OCI-LY3 (cell line): ENCODE data around the gene DCTD.

Source experiments
- H2AFZ ChIP-seq: fragments of 200-600, 300-600 bp; shearing (Covaris generic); 2 replicates; pipeline ENCODE4 v1.6.0; 2014; ENCODE audit warnings: antibody characterized with exemption, low read depth, low read length
- H3K27ac ChIP-seq: fragments of 200-600, 300-600 bp; sonication (generic); 2 replicates; pipeline ENCODE4 v1.5.1; 2014; ENCODE audit warnings: mild to moderate bottlenecking, low read length, moderate library complexity, mixed read lengths
- H3K27me3 ChIP-seq: fragments of 200-600, 300-600 bp; sonication (generic); 2 replicates; pipeline ENCODE4 v1.6.1; 2014; ENCODE audit warnings: low read depth, low read length, mixed read lengths
- H3K36me3 ChIP-seq: fragments of 200-600, 300-600 bp; sonication (generic); replicated peaks from 2 replicates; pipeline ENCODE3; 2014; ENCODE audit warnings: low read depth, low read length, mixed read lengths
- H3K4me1 ChIP-seq: fragments of 300-600, 200-600 bp; sonication (generic); 2 replicates; pipeline ENCODE4 v1.6.1; 2014; ENCODE audit warnings: low read length, mixed read lengths
- H3K4me2 ChIP-seq: fragments of 200-600, 300-600 bp; sonication (generic); 2 replicates; pipeline ENCODE4 v1.6.1; 2014; ENCODE audit warnings: low read length, mixed read lengths
- H3K4me3 ChIP-seq: fragments of 300-600, 200-600 bp; sonication (generic); 2 replicates; pipeline ENCODE4 v1.5.1; 2014; ENCODE audit warnings: antibody characterized with exemption, mild to moderate bottlenecking, low read length, moderate library complexity
- H3K79me2 ChIP-seq: fragments of 300-600, 200-600 bp; shearing (Covaris generic); 2 replicates; pipeline ENCODE4 v1.6.1; 2014; ENCODE audit warnings: mild to moderate bottlenecking, low read length, mixed read lengths
- H3K9ac ChIP-seq: fragments of 300-600, 200-600 bp; shearing (Covaris generic); 2 replicates; pipeline ENCODE4 v1.6.0; 2014; ENCODE audit warnings: mild to moderate bottlenecking, low read length, moderate library complexity
- H3K9me3 ChIP-seq: fragments of 200-600, 300-600 bp; shearing (Covaris generic); 2 replicates; pipeline ENCODE4 v1.6.1; 2014; ENCODE audit warnings: low read length, mixed read lengths; ENCODE audit not compliant: insufficient read depth
- H4K20me1 ChIP-seq: fragments of 200-600, 300-600 bp; sonication (generic); 2 replicates; pipeline ENCODE4 v1.6.1; 2016; ENCODE audit warnings: low read length, mixed read lengths; ENCODE audit not compliant: insufficient read depth
- EZH2phosphoT487 ChIP-seq: fragments of 200-600 bp; shearing (Covaris generic); IDR thresholded peaks from 2 replicates; pipeline ENCODE4 v1.6.1; 2018; ENCODE audit warnings: antibody characterized with exemption, mixed run types, low read depth
- TF ChIP-seq, protein P1 (sequence below): fragments of 200-600, 300-600 bp; sonication (generic); IDR thresholded peaks from 2 replicates; pipeline ENCODE4 v1.5.1; 2014; ENCODE audit warnings: antibody characterized with exemption, low read length, low read depth

Gene DCTD

DNA sequence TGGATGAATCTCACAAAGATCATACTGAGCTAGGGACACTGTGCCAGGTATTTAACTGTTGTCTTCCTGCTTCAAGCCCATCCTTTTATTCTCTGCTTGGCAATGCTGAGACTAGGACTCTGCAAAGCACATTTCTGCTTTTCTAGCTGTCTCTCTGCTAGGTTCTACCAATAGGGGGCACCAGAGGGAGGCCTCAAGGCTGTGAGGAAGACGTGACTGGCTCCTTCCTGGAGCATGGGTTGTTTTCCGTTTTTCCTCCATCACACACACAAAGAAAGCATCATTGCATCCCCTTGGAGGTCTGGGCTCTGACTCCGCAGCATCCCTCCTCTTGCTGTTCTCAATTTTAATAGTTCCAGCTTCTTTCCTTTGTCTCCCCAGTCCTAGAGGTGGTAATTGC, 10.9 kb upstream of the DCTD start:
- H3K9me3 ChIP-seq = no peaks in the 10 kb centered on the region
- TF ChIP-seq EZH2phosphoT487 = no peak
- TF ChIP-seq, protein P1, sequence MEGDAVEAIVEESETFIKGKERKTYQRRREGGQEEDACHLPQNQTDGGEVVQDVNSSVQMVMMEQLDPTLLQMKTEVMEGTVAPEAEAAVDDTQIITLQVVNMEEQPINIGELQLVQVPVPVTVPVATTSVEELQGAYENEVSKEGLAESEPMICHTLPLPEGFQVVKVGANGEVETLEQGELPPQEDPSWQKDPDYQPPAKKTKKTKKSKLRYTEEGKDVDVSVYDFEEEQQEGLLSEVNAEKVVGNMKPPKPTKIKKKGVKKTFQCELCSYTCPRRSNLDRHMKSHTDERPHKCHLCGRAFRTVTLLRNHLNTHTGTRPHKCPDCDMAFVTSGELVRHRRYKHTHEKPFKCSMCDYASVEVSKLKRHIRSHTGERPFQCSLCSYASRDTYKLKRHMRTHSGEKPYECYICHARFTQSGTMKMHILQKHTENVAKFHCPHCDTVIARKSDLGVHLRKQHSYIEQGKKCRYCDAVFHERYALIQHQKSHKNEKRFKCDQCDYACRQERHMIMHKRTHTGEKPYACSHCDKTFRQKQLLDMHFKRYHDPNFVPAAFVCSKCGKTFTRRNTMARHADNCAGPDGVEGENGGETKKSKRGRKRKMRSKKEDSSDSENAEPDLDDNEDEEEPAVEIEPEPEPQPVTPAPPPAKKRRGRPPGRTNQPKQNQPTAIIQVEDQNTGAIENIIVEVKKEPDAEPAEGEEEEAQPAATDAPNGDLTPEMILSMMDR = peak; percentile 62
- H3K27me3 ChIP-seq = 0 out of 2 replicates have a peak, but pooled peaks cover 3% of the 10 kb centered on the region
- peaks cover 3% of the 10 kb centered on the region; the same call in 1 of the 2 replicates for H3K4me1 ChIP-seq
- no peak overlapping the region for H3K9ac ChIP-seq
- no peak overlapping the region for H3K4me3 ChIP-seq
- H3K4me2 ChIP-seq = no peak overlapping the region
- no peaks in the 10 kb centered on the region for H4K20me1 ChIP-seq
- H2AFZ ChIP-seq = no peak overlapping the region
- H3K36me3 ChIP-seq = no peaks in the 10 kb centered on the region
- H3K79me2 ChIP-seq = no peaks in the 10 kb centered on the region
- H3K27ac ChIP-seq = no peak overlapping the region

- TF ChIP-seq EZH2phosphoT487 = no peak
- TF ChIP-seq, protein P1 = no peak
- Histone ChIP-seq H3K4me3 (no peak overlapping the region), H3K4me1 (peaks cover 6% of the 10 kb centered on the region; the same call in 1 of the 2 replicates), H4K20me1 (no peaks in the 10 kb centered on the region), H3K79me2 (no peaks in the 10 kb centered on the region), H3K27ac (no peak overlapping the region), H2AFZ (no peak overlapping the region), H3K4me2 (no peak overlapping the region), H3K36me3 (no peaks in the 10 kb centered on the region), H3K9me3 (no peaks in the 10 kb centered on the region), H3K27me3 (no peaks in the 10 kb centered on the region), H3K9ac (no peak overlapping the region)
Measured at GRCh38 chr4:182927505-182927904, 10.3 kb upstream of the DCTD start.

DNA sequence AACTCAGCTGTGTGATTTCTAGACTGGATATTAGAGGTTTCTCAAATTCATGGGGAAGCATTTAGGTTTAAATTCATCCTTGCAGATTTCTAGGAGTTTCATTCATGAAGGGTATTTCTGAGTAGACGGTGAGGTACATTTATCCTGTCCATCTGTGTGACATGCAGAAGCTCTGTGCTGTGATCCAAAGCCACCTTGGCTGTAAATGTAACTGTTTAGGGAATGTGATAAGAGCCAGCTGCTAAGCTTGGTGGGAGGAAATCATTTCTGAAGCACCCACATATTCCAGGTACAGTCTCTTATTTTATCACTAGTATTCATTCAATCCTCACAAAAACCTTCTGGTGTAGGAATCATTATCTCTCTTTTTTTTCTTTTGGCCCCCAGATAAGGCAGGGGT, 8.7 kb upstream of the DCTD start:
- no peaks in the 10 kb centered on the region for H3K36me3 ChIP-seq
- H4K20me1 ChIP-seq = no peaks in the 10 kb centered on the region
- H3K4me1 ChIP-seq = peaks cover 6% of the 10 kb centered on the region; the same call in 1 of the 2 replicates
- H2AFZ ChIP-seq = 0 out of 2 replicates have a peak overlapping the region, but pooled peaks have one; percentile 23
- H3K27ac ChIP-seq = no peak overlapping the region
- TF ChIP-seq, protein P1 = no peak
- H3K9me3 ChIP-seq = no peaks in the 10 kb centered on the region
- no peaks in the 10 kb centered on the region for H3K27me3 ChIP-seq
- H3K79me2 ChIP-seq = no peaks in the 10 kb centered on the region
- no peak overlapping the region for H3K9ac ChIP-seq
- no peak overlapping the region for H3K4me3 ChIP-seq
- H3K4me2 ChIP-seq = peak overlapping the region; percentile 30; the same call in 1 of the 2 replicates

DNA sequence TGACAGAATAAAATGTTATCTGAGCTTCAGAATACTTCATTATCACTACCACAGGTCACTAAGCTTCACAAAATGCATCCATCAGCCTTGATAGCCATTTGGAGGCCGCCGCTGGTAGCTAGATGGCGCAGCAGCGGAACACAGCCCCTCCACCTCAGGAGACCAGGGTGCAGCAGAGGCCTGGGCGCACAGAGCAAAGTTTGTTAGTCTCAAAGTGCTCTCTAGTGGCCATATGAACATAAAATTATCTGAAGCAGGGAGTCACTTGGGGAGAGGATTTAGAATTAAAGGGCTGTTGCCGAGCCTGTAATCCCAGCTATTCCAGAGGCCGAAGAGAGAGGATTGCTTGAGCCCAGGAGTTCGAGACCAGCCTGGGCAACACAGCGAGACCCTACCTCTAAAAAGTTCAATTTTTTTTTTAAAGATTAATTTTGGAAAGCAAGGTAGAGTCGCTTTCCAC, 8.1 kb upstream of the DCTD start:
- Histone ChIP-seq H3K9me3 (no peaks in the 10 kb centered on the region), H2AFZ (peak overlapping the region; percentile 69; the same call in 1 of the 2 replicates), H3K27me3 (no peaks in the 10 kb centered on the region), H3K27ac (no peak overlapping the region), H3K4me2 (peak overlapping the region; percentile 30; the same call in 1 of the 2 replicates), H3K36me3 (no peaks in the 10 kb centered on the region), H3K4me1 (peaks cover 6% of the 10 kb centered on the region; the same call in 1 of the 2 replicates), H3K79me2 (no peaks in the 10 kb centered on the region), H3K9ac (no peak overlapping the region), H4K20me1 (no peaks in the 10 kb centered on the region), H3K4me3 (no peak overlapping the region)
- TF ChIP-seq, protein P1 = peak; percentile 98
- no peak for TF ChIP-seq EZH2phosphoT487
